Measurements from ENCODE around the gene CCDC87. TPM values are rescaled to one million over a fixed set of nuclear protein-coding genes. Genes with fewer than 3 reads are reported as not detected.
"Not testable (repeated sequence)": the region's sequence is repeated elsewhere in the genome, so short reads cannot be mapped to it uniquely, and the experiment has no call there.

Gene CCDC87
- polyA plus RNA-seq, 1 experiment: 0.19 TPM

DNA sequence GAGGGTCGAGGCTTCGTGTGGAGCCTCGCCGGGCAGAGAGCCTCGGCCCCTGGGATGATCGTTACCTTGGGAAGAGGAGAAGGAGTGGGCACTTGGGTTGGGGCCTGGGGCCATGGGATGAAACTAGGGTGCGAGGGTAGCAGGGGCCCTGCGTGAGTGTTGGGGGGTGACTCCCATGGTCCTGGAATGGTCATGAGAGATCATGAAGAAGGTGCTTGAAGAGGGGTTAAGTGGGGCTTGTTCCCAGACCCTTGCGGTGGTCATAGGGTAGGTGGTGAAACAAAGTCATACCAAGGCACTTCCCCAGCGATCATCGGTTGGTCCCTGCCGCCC is 406 bp upstream of the CCDC87 start:
- H3K4me3 ChIP-seq (ENCODE audit: low read depth, low read length): peak overlapping the region; percentile 85
- peak overlapping the region; percentile 31 for H3K27ac ChIP-seq (ENCODE audit: low read depth, low read length)
- DNase-seq (ENCODE audit: low read depth, low spot score): no peak
- POLR2A ChIA-PET: interaction anchor here (0.9 to 1.5 kb wide), 5 partner anchors 9 to 47 kb away, joined by 3 to 7 read pairs (median 3); partner anchors contain the start of genes RBM14 and ZDHHC24
- TF ChIP-seq, protein P1, sequence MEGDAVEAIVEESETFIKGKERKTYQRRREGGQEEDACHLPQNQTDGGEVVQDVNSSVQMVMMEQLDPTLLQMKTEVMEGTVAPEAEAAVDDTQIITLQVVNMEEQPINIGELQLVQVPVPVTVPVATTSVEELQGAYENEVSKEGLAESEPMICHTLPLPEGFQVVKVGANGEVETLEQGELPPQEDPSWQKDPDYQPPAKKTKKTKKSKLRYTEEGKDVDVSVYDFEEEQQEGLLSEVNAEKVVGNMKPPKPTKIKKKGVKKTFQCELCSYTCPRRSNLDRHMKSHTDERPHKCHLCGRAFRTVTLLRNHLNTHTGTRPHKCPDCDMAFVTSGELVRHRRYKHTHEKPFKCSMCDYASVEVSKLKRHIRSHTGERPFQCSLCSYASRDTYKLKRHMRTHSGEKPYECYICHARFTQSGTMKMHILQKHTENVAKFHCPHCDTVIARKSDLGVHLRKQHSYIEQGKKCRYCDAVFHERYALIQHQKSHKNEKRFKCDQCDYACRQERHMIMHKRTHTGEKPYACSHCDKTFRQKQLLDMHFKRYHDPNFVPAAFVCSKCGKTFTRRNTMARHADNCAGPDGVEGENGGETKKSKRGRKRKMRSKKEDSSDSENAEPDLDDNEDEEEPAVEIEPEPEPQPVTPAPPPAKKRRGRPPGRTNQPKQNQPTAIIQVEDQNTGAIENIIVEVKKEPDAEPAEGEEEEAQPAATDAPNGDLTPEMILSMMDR (IDR thresholded peaks at IDR 0.05; ENCODE audit: low read depth, low read length): no peak
- CTCF ChIA-PET: interaction anchor here (1.0 to 1.7 kb wide), 3 partner anchors 14 to 45 kb away, joined by 3 to 6 read pairs (median 5); no protein-coding TSS in a partner anchor
- H3K27me3 ChIP-seq (ENCODE audit: control insufficient read depth, insufficient read depth, low read length): peaks cover 4% of the 10 kb centered on the region
- peaks cover 22% of the 10 kb centered on the region for H3K9me3 ChIP-seq (ENCODE audit: control insufficient read depth, insufficient read depth, low read length)

DNA sequence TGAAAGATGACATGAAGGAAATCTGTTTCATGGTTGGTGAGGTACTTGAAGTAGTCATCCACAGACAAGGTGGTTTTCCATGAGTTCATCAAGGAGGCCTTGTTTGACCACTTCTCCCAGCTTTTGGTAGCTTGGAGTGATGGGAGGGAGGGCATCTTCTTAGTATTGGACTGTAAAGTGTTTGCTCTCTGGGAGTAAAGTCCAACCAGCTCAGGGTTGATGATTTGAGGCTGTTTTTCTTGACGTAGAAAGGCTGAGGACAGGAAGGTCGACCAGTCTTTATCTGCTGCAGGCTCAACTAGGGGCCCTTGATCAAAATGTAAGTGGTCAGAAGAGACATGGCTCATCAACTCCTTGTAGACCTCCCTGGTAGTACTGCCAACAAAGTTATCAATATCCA is 1.7 kb downstream of the CCDC87 start:
- H3K27ac ChIP-seq (ENCODE audit: low read depth, low read length): no peak overlapping the region
- POLR2A ChIA-PET: no interaction called here
- DNase-seq (ENCODE audit: low read depth, low spot score): no peak
- H3K9me3 ChIP-seq (ENCODE audit: control insufficient read depth, insufficient read depth, low read length): peaks cover 22% of the 10 kb centered on the region
- TF ChIP-seq, protein P1 (IDR thresholded peaks at IDR 0.05; ENCODE audit: low read depth, low read length): no peak
- no peak overlapping the region for H3K4me3 ChIP-seq (ENCODE audit: low read depth, low read length)
- CTCF ChIA-PET: interaction anchor here (0.7 to 1.2 kb wide), 3 partner anchors 12 to 88 kb away, joined by 3 to 5 read pairs (median 4); no protein-coding TSS in a partner anchor
- peaks cover 4% of the 10 kb centered on the region for H3K27me3 ChIP-seq (ENCODE audit: control insufficient read depth, insufficient read depth, low read length)

DNA sequence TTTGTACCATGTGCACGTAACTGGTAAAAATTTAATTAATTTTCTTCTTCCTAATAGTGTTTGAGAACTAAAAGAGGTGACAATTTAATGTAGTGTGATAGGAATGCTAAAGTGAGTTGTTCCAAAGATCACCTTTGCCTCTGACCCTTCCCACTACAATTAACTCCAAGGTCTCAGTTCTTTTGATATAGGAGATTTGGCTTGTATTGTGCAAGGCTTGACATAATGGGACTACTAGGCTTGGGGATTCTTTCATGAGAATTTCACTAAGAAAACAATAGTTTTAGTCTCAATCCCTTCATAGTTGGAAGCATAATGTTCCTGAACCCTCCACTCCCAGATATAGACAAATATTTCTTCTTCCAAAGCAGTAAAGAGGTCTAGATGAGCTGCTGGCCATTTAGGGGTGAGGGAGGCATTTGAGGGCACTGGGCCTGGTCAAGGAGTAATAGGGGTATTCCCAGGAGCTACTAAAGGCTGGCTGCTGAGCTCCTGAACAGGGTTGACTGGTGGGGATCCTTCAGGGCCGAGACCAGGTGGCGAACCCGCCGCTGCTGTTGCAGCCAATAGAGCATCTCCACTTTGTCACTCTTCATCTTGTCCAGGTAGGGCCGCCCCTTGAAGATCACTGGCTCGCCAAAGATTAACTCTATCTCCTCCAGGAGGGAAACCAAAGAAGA is 2.7 kb downstream of the CCDC87 start:
- TF ChIP-seq, protein P1 (IDR thresholded peaks at IDR 0.05; ENCODE audit: low read depth, low read length): no peak
- DNase-seq (ENCODE audit: low read depth, low spot score): no peak
- POLR2A ChIA-PET: interaction anchor here (0.6 to 1.1 kb wide), 2 partner anchors 28 to 88 kb away, joined by 3 read pairs; no protein-coding TSS in a partner anchor
- H3K9me3 ChIP-seq (ENCODE audit: control insufficient read depth, insufficient read depth, low read length): peaks cover 22% of the 10 kb centered on the region
- H3K27me3 ChIP-seq (ENCODE audit: control insufficient read depth, insufficient read depth, low read length): peaks cover 4% of the 10 kb centered on the region
- no peak overlapping the region for H3K4me3 ChIP-seq (ENCODE audit: low read depth, low read length)
- CTCF ChIA-PET: interaction anchor here (1.1 to 1.2 kb wide), 2 partner anchors 11 to 89 kb away, joined by 4 to 5 read pairs; no protein-coding TSS in a partner anchor
- H3K27ac ChIP-seq (ENCODE audit: low read depth, low read length): no peak overlapping the region

DNA sequence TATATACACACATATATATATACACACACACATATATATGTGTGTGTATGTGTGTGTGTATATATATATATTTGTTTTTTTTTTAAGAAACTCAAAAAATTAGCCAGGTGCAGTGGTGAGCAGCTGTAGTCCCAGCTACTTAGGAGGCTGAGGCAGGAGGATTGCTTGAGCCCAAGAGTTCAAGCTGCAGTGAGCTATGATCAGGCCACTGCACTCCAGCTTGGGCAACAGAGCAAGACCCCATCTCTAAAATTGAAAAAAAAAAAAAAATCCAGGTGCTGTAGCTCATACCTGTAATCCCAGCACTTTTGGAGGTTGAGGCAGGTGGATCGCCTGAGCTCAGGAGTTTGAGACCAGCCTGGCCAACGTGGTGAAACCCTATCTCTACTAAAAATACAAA is 3.5 kb downstream of the CCDC87 start:
- not testable (repeated sequence) for DNase-seq (ENCODE audit: low read depth, low spot score); H3K27ac ChIP-seq (ENCODE audit: low read depth, low read length); H3K27me3 ChIP-seq (ENCODE audit: control insufficient read depth, insufficient read depth, low read length); H3K4me3 ChIP-seq (ENCODE audit: low read depth, low read length)
- ChIA-PET CTCF (interaction anchor here (0.7 kb wide), 1 partner anchor 12 kb away, joined by 6 read pairs; no protein-coding TSS in a partner anchor), POLR2A (interaction anchor here (0.6 to 1.1 kb wide), 2 partner anchors 27 to 89 kb away, joined by 3 read pairs; no protein-coding TSS in a partner anchor)
- H3K9me3 ChIP-seq (ENCODE audit: control insufficient read depth, insufficient read depth, low read length): peaks cover 22% of the 10 kb centered on the region

GRCh38 chr11:66586136-66586535 is 6.7 kb downstream of the CCDC87 start:
- TF ChIP-seq, protein P1 (IDR thresholded peaks at IDR 0.05; ENCODE audit: low read depth, low read length): no peak
- CTCF ChIA-PET: no interaction called here
- H3K27ac ChIP-seq (ENCODE audit: low read depth, low read length): no peak overlapping the region
- POLR2A ChIA-PET: no interaction called here
- H3K4me3 ChIP-seq (ENCODE audit: low read depth, low read length): no peak overlapping the region
- DNase-seq (ENCODE audit: low read depth, low spot score): no peak
- H3K27me3 ChIP-seq (ENCODE audit: control insufficient read depth, insufficient read depth, low read length): peaks cover 4% of the 10 kb centered on the region
- H3K9me3 ChIP-seq (ENCODE audit: control insufficient read depth, insufficient read depth, low read length): peaks cover 17% of the 10 kb centered on the region

- POLR2A ChIA-PET; H3K4me3 ChIP-seq (ENCODE audit: low read depth, low read length); CTCF ChIA-PET: not testable (repeated sequence)
Measured at GRCh38 chr11:66585447-66585846, 7.4 kb downstream of the CCDC87 start.

GRCh38 chr11:66582565-66583147 is 10.2 kb downstream of the CCDC87 start:
- CTCF ChIA-PET; H3K4me3 ChIP-seq (ENCODE audit: low read depth, low read length); H3K27me3 ChIP-seq (ENCODE audit: control insufficient read depth, insufficient read depth, low read length); H3K9me3 ChIP-seq (ENCODE audit: control insufficient read depth, insufficient read depth, low read length); POLR2A ChIA-PET; DNase-seq (ENCODE audit: low read depth, low spot score); H3K27ac ChIP-seq (ENCODE audit: low read depth, low read length): not testable (repeated sequence)

More at GRCh38 chr11:66585447-66585846, 7.4 kb downstream of the CCDC87 start:
- not testable (repeated sequence) for DNase-seq (ENCODE audit: low read depth, low spot score); H3K27me3 ChIP-seq (ENCODE audit: control insufficient read depth, insufficient read depth, low read length); H3K9me3 ChIP-seq (ENCODE audit: control insufficient read depth, insufficient read depth, low read length); H3K27ac ChIP-seq (ENCODE audit: low read depth, low read length)
